ENCODE results near the gene TJP2.

The TJP2 gene

GRCh38 chr9:69173891-69174615 lies at the start of gene TJP2:
Gene TJP2 (plus strand): TSS chr9:69174277. CDS start chr9:69174373, 96 bp downstream.
- no peak for DNase-seq (ENCODE audit: low spot score)

- no peak for DNase-seq (ENCODE audit: low spot score)
These were observed 43.3 kb upstream of the TJP2 start for GRCh38 chr9:69130456-69131441.

DNA sequence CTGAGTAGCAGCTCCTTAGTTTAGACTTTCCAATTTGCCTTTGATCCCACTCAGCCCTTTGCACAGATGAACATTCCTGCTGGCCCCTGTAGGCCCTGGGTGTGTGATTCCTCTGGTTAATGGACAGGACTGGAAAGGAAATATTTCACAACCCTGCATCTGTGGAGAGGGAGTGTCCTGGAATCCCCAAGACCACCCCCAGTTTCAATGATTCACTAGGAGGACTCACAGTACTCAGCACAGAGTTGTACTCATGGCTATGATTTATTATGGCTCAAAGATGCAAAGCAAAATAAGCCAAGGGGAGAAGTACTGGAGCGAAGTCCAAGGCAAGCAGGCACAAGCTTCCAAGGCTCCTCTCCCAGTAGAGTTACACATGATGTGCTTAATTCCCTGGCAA lies 42.4 kb upstream of the TJP2 start:
- DNase-seq (ENCODE audit: low spot score): peak; percentile 49

DNA sequence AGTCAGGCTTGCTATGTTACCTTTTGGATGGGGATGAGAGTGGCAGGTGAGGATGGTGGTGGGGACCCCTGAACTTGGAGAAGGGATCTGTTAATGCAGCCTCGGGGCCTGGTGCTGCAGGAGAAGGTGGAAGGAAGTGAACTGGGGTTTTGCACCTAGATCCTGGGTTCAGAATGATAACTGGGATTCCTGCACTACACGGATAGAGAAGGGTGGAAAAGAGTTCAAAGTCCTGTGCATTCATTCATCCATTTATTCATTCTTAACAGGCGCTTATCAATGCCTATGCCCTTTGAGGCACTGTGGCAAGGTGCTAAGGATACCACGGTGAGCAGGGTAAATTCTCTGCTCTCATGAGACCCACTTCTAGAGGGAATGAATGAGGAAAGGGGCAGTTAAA lies 41.7 kb upstream of the TJP2 start:
- DNase-seq (ENCODE audit: low spot score): no peak

DNA sequence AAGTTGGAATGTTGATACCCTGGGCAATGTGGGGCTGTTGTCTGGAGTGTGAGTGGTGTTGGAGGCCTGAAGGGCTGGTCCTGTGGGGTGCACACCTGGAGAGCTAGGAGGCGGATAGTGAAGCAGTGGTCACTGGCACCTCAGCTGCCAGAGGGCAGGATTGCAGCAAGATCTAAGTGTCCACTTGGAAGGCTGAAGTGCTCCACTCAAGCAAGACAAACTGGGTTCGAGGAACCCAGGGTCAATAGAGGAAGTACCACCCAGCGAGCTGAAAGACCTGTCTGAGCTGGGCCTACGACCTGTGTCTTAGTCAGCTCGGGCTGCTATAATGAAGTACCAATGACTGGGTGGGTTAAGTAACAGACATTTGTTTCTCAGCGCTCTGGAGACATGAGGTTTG lies 39.7 kb upstream of the TJP2 start:
- DNase-seq (ENCODE audit: low spot score): no peak

DNA sequence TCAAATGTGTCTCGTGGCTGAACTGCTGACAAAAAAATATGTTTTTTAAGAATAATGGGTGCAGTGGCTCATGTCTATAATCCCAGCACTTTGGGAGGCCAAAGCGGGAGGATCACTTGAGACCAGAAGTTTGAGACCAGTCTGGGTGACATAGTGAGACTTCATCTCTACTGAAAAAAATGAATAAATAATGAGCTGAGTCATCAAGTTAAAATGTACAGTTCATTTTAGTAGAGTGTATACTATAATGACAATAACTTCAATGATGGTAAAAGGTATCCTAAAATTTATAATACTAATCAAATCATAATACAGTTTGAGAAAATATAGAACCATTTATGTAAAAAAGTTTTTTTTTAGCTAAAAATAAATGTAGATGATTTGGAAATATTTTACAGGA lies 37.9 kb upstream of the TJP2 start:
- no peak for DNase-seq (ENCODE audit: low spot score)

- no peak for DNase-seq (ENCODE audit: low spot score)
These were observed 37.3 kb upstream of the TJP2 start for GRCh38 chr9:69136779-69137178.

DNA sequence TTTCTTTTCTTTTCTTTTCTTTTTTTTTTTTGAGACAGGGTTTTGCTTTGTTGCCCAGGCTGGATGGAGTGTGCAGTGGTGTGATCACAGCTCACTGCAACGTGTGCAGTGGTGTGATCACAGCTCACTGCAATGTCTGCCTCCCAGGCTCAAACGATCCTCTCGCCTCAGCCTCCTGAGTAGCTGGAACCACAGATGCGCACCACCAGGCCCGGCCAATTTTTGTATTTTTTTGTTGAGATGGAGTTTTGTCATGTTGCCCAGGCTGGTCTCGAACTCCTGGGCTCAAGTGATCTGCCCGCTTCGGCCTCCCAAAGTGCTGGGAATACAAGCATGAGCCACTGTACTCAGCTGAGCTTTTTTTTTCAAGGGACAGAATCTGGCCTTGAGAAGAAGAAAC lies 36.8 kb upstream of the TJP2 start:
- DNase-seq (ENCODE audit: low spot score): no peak

GRCh38 chr9:69139596-69139995 lies 34.5 kb upstream of the TJP2 start:
- no peak for DNase-seq (ENCODE audit: low spot score)

DNA sequence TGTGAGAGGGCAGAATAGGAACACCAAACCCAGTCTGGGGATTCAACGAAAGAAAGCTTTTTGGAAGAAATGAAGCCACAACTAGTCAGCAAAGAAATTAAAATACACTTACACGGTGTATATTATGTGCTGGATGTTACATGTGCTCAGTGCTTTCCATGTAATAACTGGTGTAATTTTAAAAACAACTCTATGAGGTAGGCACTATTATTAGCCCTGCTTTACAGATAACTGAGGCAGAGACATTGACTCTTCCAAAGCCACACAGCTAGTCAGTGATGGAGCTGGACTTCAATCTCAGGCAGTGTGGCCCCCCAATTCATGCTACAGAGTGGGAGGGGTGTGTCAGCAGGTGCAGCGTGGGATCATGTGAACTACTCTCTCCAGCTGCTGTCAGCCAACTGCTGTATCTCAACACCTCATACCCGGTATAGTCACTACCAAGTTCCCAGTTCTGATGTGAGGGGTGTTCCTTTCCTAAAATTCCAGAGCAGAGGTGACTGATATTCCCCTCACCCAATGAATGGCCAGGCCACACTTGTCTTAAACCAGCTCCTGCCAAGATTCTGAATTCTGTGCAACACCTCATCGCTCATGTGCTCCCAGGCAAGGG lies 33.8 kb upstream of the TJP2 start:
- DNase-seq (ENCODE audit: low spot score): no peak

DNA sequence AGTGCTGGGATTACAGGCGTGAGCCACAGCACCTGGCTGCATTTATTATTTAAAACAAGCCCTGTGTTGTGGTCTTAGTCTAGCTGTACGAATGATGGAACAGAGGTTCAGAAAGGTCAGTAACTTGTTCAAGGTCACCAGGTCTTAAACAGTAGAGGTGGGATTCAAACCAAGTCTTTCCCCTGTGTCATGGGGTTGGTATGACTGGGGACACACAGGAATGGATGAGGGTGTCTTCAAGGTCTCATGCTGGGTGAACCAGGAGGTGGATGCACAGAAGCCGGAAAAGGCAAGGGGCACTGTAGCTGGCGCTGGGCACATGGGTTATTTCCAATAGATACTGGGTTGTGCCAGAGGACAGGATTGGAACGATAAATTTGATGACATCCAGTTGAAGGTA lies 32.2 kb upstream of the TJP2 start:
- no peak for DNase-seq (ENCODE audit: low spot score)

DNA sequence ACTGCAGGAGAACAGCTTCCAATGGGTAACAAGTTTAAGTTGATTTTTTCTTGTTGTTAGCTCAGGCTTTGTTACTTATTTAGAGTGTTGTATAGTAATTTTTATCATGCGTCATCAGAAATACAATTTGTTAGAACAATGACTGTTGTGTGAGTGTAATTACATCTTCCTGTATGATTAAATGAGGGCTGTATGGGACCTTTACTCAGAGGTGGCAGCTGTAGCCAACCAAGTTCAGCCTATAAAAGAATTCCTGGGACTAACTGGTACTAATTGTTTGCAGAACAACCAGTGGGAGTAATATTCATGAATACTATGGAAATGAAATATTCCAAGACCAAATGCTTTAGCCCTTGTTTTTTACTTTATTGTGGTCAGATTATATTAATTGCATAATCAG lies 30.8 kb upstream of the TJP2 start:
- DNase-seq (ENCODE audit: low spot score): no peak

GRCh38 chr9:69145144-69145715 lies 28.8 kb upstream of the TJP2 start:
- no peak for DNase-seq (ENCODE audit: low spot score)

- no peak for DNase-seq (ENCODE audit: low spot score)
These were observed 26.8 kb upstream of the TJP2 start for GRCh38 chr9:69147041-69147834.

DNA sequence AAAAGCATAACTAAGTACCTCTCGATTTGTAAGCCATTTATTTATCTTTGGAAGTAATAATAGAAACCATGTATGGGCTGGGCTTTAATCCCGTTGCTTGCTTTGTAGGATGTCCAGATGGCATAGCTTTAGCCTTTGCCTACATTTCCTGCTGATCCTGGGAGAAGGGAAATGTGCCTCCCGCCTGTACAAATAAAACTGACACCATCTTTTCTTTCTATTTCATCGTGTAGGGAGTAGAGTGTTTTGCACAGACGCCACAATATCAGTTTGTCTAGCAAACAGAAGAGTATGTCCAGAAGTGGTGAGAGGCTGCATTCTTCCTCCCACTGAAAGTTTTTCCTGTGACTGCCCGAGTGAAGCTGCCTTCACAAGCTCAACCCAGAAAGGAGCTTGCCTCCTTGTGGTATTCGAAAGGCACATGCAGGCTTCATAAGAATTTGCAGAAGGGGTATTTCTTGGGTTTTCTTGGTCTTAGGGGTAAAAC lies 24.7 kb upstream of the TJP2 start:
- DNase-seq (ENCODE audit: low spot score): no peak

- DNase-seq (ENCODE audit: low spot score): no peak
These were observed 22.6 kb upstream of the TJP2 start for GRCh38 chr9:69151506-69151905.

DNA sequence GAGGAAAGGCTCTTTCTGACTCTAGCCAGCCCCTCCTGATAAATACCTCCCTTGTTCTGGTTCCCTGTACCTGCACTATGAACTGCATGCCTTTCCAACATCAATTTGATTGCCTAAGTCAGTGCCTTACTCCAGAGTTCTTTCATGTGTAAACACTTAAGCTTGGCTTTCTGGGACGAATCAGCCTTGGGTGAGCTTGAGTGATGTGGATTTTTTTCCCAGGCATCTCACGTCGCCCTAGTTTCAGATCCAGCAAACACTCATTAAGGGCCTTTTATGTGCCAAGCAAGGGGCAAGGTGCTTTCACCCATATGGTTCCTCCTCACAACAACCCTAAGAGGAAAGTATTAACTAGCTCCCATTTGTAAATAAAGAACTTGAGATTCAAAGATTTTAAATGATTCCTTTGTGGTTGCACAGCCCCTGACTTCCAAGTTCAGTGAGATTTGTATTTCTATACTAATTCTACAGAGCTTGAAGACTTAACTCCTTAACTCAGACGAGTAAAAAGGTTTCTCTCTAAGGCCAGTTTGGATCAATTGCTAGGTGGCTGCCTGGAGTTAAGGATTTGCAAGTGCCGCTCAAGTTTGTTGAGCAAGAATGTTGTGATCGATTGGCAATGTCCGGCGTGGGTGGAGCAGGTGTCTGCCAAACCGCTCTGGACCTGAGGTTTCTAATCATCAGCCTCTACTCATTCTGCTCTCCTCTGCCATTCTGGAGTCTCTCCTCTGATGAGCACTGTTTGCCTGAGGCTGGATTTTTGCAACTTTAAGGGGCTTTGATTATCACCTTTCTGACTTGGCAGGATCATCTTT lies 20.2 kb upstream of the TJP2 start:
- no peak for DNase-seq (ENCODE audit: low spot score)

DNA sequence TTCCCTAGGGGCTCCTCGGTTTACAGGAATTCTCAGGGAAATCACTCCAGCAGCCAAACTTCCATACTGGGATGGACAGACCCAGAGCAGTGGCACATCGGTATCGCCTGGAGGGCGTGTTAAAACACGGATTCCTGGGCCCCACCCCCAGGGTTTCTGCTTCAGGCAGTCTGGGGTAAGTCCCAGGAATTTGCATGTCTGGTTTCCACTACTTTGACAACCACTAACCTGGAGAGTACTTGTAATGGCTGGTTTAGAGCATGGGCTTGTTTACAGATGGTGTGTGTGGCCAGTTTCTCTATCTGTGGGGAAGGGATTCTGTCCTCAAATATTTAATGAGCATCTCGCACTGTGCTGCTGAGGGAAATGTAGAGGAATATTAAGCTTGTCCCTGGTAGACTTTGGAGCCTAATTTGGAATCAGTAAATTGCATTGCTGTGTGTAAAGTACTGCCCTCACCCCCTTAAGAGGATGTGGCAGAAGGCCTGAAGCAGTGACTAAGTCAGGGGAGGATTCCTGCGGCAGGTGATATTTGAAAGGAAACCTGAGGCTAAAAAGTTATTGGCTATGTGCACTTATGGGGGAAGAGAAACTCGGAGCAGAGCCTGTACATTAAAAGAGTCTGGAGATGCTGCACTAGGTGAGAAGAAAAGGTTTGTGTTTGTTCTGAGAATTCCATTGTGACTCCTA lies 18.6 kb upstream of the TJP2 start:
- no peak for DNase-seq (ENCODE audit: low spot score)

DNA sequence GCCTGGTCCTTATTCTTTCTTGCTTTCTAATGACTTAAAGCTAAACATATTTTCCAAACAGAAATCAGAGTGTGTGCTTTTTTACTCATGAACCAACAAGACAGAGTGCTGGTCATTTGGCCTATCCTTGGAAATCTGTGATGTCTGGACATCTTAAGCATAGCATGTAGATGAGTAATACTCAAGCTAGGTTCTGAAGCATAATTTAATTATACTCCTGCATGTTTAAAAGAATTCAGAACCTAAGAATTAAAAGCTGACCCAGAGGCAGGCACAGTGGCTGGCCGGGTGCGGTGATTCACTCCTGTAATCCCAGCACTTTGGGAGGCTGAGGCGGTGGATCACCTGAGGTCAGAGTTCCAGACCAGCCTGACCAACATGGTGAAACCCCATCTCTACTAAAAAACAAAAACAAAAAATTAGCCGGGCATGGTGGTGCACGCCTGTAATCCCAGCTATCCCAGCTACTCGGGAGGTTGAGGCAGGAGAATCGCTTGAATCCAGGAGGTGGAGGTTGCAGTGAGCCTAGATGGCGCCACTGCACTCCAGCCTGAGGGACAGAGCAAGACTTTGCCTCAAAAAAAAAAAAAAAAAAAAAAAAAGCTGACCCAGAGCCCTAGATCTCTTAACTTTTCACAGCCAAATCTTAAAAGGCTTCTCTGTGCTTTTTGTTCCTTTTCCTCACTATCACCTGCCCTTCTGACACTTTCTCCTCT lies 16.2 kb upstream of the TJP2 start:
- no peak for DNase-seq (ENCODE audit: low spot score)

Data from SW480 (cell line).